ENCODE results near the gene GRIN2A. TPM values are rescaled to one million over a fixed set of nuclear protein-coding genes. Genes with fewer than 3 reads are reported as not detected.

GRIN2A gene
- total RNA-seq, 1 experiment from 2014 or later: 34.6 TPM

- H3K9me3 Mint-ChIP-seq (ENCODE audit: low read depth, unreplicated experiment): no peaks in the 10 kb centered on the region
- DNase-seq: no peak
- no peak for TF ChIP-seq CTCF (IDR thresholded peaks at IDR 0.05; ENCODE audit: unreplicated experiment)
- intact Hi-C loops (cut with micrococcal nuclease; ENCODE audit: unreplicated experiment): no loop called here
- H3K4me1 Mint-ChIP-seq (ENCODE audit: low read depth, unreplicated experiment): peaks cover 17% of the 10 kb centered on the region
- CTCF ChIA-PET: no interaction called here
- H3K4me3 Mint-ChIP-seq (ENCODE audit: low read depth, unreplicated experiment): no peak overlapping the region
- H3K27me3 Mint-ChIP-seq (ENCODE audit: unreplicated experiment): no peaks in the 10 kb centered on the region
- no peak overlapping the region for H3K27ac Mint-ChIP-seq (ENCODE audit: unreplicated experiment)
- no peaks in the 10 kb centered on the region for H3K36me3 Mint-ChIP-seq (ENCODE audit: insufficient read depth, unreplicated experiment)
- no TSS peak for BruUV-seq (replicated peaks)
These were observed 201.2 kb downstream of the GRIN2A start for GRCh38 chr16:9980981-9981380.

GRCh38 chr16:9978160-9978725 lies 204.0 kb downstream of the GRIN2A start:
- intact Hi-C loops (cut with micrococcal nuclease; ENCODE audit: unreplicated experiment): loop anchor here (10.0 kb wide), 1 partner anchor 57 kb away; no protein-coding TSS in a partner anchor
- Mint-ChIP-seq H3K36me3 (ENCODE audit: insufficient read depth, unreplicated experiment) (no peaks in the 10 kb centered on the region), H3K4me3 (ENCODE audit: low read depth, unreplicated experiment) (no peak overlapping the region), H3K9me3 (ENCODE audit: low read depth, unreplicated experiment) (no peaks in the 10 kb centered on the region), H3K4me1 (ENCODE audit: low read depth, unreplicated experiment) (peaks cover 17% of the 10 kb centered on the region), H3K27ac (ENCODE audit: unreplicated experiment) (no peak overlapping the region), H3K27me3 (ENCODE audit: unreplicated experiment) (no peaks in the 10 kb centered on the region)
- BruUV-seq (replicated peaks): no TSS peak
- CTCF ChIA-PET: interaction anchor here (1.0 to 1.6 kb wide), 3 partner anchors 20 to 204 kb away, joined by 3 to 6 read pairs (median 3); partner anchors contain the start of gene GRIN2A
- TF ChIP-seq CTCF (IDR thresholded peaks at IDR 0.05; ENCODE audit: unreplicated experiment): no peak
- no peak for DNase-seq

- H3K27me3 Mint-ChIP-seq (ENCODE audit: unreplicated experiment): no peaks in the 10 kb centered on the region
- CTCF ChIA-PET: interaction anchor here (0.6 to 1.6 kb wide), 4 partner anchors 19 to 401 kb away, joined by 3 to 6 read pairs (median 4); partner anchors contain the start of gene GRIN2A
- no peaks in the 10 kb centered on the region for H3K36me3 Mint-ChIP-seq (ENCODE audit: insufficient read depth, unreplicated experiment)
These were observed 204.8 kb downstream of the GRIN2A start for GRCh38 chr16:9977333-9977897.

GRCh38 chr16:9976601-9977000 lies 205.6 kb downstream of the GRIN2A start:
- Mint-ChIP-seq H3K4me3 (ENCODE audit: low read depth, unreplicated experiment) (no peak overlapping the region), H3K27me3 (ENCODE audit: unreplicated experiment) (no peaks in the 10 kb centered on the region), H3K27ac (ENCODE audit: unreplicated experiment) (no peak overlapping the region), H3K36me3 (ENCODE audit: insufficient read depth, unreplicated experiment) (no peaks in the 10 kb centered on the region), H3K4me1 (ENCODE audit: low read depth, unreplicated experiment) (peaks cover 17% of the 10 kb centered on the region), H3K9me3 (ENCODE audit: low read depth, unreplicated experiment) (no peaks in the 10 kb centered on the region)
- TF ChIP-seq CTCF (IDR thresholded peaks at IDR 0.05; ENCODE audit: unreplicated experiment): no peak
- CTCF ChIA-PET: interaction anchor here (0.6 kb wide), 1 partner anchor 400 kb away, joined by 4 read pairs; no protein-coding TSS in a partner anchor
- BruUV-seq (replicated peaks): no TSS peak
- DNase-seq: no peak
- intact Hi-C loops (cut with micrococcal nuclease; ENCODE audit: unreplicated experiment): loop anchor here (10.0 kb wide), 1 partner anchor 58 kb away; no protein-coding TSS in a partner anchor

More at GRCh38 chr16:9977333-9977897, 204.8 kb downstream of the GRIN2A start:
- no peak for TF ChIP-seq CTCF (IDR thresholded peaks at IDR 0.05; ENCODE audit: unreplicated experiment)
- BruUV-seq (replicated peaks): no TSS peak
- H3K27ac Mint-ChIP-seq (ENCODE audit: unreplicated experiment): no peak overlapping the region
- DNase-seq: peak; percentile 13
- H3K4me3 Mint-ChIP-seq (ENCODE audit: low read depth, unreplicated experiment): peak overlapping the region; percentile 27
- H3K4me1 Mint-ChIP-seq (ENCODE audit: low read depth, unreplicated experiment): peaks cover 17% of the 10 kb centered on the region
- no peaks in the 10 kb centered on the region for H3K9me3 Mint-ChIP-seq (ENCODE audit: low read depth, unreplicated experiment)
- intact Hi-C loops (cut with micrococcal nuclease; ENCODE audit: unreplicated experiment): loop anchor here (10.0 kb wide), 1 partner anchor 57 kb away; no protein-coding TSS in a partner anchor
